Measurements from ENCODE around the gene RNF222. TPM values are rescaled to one million over a fixed set of nuclear protein-coding genes. Genes with fewer than 3 reads are reported as not detected.

The RNF222 gene
- total RNA-seq, 1 donor from 2014 or later = under 0.01 TPM

DNA sequence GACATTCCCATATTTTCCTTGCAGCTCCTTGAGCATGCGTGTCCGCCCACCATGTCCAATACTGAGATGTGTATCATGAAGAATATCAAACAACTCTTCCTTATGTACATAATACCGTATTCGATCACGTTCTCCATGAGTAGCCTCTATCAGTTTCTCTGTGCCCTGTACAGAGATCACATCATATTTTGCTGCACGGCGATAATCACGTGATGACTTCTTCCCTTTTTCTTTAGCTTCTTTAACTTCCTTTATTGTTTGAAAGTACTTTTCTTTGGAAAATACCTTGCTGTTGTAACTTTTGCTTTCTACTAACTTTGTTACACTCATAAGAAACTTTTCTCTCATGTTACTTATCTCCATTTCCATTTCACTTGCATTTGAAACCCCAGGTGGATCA, 27.7 kb downstream of the RNF222 start:
- Histone ChIP-seq H3K36me3 (ENCODE audit: control insufficient read depth, insufficient read depth, low read length) (no peaks in the 10 kb centered on the region), H3K27me3 (ENCODE audit: control insufficient read depth, insufficient read depth, low read length) (no peaks in the 10 kb centered on the region), H3K4me3 (ENCODE audit: low read depth, low read length) (no peak overlapping the region)
- TF ChIP-seq, protein P1, sequence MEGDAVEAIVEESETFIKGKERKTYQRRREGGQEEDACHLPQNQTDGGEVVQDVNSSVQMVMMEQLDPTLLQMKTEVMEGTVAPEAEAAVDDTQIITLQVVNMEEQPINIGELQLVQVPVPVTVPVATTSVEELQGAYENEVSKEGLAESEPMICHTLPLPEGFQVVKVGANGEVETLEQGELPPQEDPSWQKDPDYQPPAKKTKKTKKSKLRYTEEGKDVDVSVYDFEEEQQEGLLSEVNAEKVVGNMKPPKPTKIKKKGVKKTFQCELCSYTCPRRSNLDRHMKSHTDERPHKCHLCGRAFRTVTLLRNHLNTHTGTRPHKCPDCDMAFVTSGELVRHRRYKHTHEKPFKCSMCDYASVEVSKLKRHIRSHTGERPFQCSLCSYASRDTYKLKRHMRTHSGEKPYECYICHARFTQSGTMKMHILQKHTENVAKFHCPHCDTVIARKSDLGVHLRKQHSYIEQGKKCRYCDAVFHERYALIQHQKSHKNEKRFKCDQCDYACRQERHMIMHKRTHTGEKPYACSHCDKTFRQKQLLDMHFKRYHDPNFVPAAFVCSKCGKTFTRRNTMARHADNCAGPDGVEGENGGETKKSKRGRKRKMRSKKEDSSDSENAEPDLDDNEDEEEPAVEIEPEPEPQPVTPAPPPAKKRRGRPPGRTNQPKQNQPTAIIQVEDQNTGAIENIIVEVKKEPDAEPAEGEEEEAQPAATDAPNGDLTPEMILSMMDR (IDR thresholded peaks at IDR 0.05; ENCODE audit: insufficient read depth, low read length, severe bottlenecking) = no peak
- DNase-seq (ENCODE audit: low read depth) (no peak), FAIRE-seq (no peak)

DNA sequence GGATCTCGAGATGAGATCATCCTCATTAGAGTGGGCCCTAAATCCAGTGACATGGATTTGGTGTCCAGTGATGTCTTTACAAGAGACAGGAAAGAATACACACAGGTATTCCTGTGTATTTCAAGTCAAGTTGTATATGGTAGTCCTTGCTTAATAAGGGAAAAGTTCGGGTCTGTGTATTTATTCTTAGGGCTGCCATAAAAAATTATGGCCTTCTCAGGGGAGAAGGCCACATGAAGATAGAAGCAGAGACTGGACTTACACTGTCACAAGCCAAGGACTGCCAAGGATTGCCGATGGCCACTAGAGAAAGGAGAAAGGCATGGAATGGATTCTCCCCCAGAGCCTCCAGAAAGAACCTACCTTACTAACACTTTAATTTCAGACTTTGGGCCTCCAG, 29.4 kb downstream of the RNF222 start:
- DNase-seq (ENCODE audit: low read depth) (no peak), FAIRE-seq (no peak)
- no peaks in the 10 kb centered on the region for H3K27me3 ChIP-seq (ENCODE audit: control insufficient read depth, insufficient read depth, low read length)
- no peaks in the 10 kb centered on the region for H3K36me3 ChIP-seq (ENCODE audit: control insufficient read depth, insufficient read depth, low read length)
- TF ChIP-seq, protein P1 (IDR thresholded peaks at IDR 0.05; ENCODE audit: insufficient read depth, low read length, severe bottlenecking) = no peak
- H3K4me3 ChIP-seq (ENCODE audit: low read depth, low read length) = no peak overlapping the region

DNA sequence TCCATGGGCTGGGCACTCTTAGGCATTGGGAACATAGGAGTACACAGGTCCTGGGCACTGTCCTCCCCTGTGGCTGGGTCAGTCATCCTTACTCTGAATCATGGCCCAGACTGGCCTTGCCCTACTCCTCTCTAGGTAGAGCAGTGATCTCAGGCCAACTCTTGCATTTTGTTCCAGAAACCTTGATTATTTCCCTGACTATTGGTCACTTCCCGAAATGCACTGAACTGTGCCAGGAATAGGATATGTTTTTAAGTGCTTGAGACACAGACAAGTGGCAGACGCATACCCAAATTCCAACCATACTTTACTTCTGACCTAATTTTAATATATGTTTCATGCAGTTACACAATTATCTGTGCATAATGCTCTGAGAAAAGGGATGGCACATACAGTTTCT, 31.4 kb downstream of the RNF222 start:
- DNase-seq (ENCODE audit: low read depth) = peak; percentile 62
- H3K36me3 ChIP-seq (ENCODE audit: control insufficient read depth, insufficient read depth, low read length) = no peaks in the 10 kb centered on the region

DNA sequence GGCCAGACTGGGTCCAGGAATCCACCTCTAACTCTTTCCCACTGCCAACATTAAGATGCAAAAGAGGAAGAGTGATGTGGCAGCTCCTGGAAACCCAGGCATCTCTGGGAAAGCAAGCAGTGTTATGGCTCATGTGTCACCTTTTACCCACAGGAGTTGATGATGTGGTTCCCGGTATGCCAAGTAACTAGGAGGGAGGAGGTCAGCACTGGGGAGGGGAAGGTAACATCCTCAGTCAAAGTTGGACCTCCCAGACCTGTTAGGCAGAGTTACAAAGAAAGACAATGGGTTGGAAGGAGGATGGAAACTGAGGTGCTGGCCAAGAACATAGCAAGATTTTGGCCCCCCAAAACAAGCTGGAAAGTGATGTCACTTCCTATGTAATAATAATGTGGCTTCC, 32.5 kb downstream of the RNF222 start:
- Histone ChIP-seq H3K27me3 (ENCODE audit: control insufficient read depth, insufficient read depth, low read length) (no peaks in the 10 kb centered on the region), H3K36me3 (ENCODE audit: control insufficient read depth, insufficient read depth, low read length) (no peaks in the 10 kb centered on the region), H3K4me3 (ENCODE audit: low read depth, low read length) (no peak overlapping the region)
- peak; percentile 41 for DNase-seq (ENCODE audit: low read depth)
- TF ChIP-seq, protein P1 (IDR thresholded peaks at IDR 0.05; ENCODE audit: insufficient read depth, low read length, severe bottlenecking) = no peak
- peak; percentile 23 for FAIRE-seq

More for the DNA sequence above, 31.4 kb downstream of the RNF222 start:
- Histone ChIP-seq H3K4me3 (ENCODE audit: low read depth, low read length) (no peak overlapping the region), H3K27me3 (ENCODE audit: control insufficient read depth, insufficient read depth, low read length) (no peaks in the 10 kb centered on the region)
- TF ChIP-seq, protein P1 (IDR thresholded peaks at IDR 0.05; ENCODE audit: insufficient read depth, low read length, severe bottlenecking) = no peak
- no peak for FAIRE-seq

DNA sequence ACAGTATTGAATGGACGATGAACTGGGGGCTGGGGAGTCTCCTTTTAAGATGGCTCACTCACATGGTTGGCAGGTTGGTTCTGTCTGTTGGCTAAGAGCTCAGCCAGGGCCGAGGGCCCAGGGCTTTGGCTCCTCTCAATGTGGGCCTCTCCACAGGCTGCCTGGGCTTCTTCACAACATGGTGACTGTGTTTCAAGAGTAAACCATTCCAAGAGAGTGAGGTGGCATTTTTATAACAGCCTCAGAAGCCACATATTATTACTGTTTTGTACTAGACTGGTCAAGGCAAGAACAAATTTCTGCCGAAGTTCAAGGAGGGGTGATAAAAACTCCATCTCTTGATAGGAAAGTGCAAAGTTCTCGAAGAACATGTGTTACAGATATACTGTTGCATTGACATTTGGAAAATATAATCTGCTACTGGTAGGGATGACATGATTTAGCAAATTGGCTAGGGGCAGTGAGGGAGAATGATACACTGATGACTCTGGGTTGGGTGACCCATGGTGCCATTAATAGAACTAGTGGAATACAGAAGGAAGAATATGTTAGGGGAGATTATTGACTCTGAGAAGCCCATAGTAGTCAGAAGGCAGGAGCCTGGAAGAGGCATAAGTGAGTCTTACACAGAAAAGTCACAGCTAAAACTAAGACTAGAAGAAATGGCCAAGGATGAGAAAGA, 34.8 kb downstream of the RNF222 start:
- DNase-seq (ENCODE audit: low read depth) (no peak), FAIRE-seq (no peak)
- Histone ChIP-seq H3K4me3 (ENCODE audit: low read depth, low read length) (no peak overlapping the region), H3K27me3 (ENCODE audit: control insufficient read depth, insufficient read depth, low read length) (no peaks in the 10 kb centered on the region), H3K36me3 (ENCODE audit: control insufficient read depth, insufficient read depth, low read length) (no peaks in the 10 kb centered on the region)
- TF ChIP-seq, protein P1 (IDR thresholded peaks at IDR 0.05; ENCODE audit: insufficient read depth, low read length, severe bottlenecking) = no peak

DNA sequence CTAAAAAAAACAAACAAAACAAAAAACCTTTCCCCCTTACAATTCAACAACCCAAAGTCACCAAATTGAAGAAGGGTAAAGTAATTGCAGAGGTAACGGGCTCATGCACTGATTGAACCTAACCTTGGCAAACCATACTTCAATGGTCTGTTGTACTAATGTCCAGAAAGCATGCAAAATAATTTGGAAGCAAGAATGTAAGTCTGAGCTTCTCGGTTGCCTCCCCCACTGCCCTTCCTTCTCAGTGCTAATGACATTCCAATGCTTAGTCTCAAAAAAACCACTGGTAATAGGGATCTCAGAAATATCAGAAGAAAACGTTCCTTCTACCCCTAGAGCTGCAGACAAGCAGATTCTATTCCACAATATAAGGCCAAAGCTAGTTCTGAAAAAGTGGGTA, 36.9 kb downstream of the RNF222 start:
- no peak overlapping the region for H3K4me3 ChIP-seq (ENCODE audit: low read depth, low read length)
- FAIRE-seq = no peak
- no peaks in the 10 kb centered on the region for H3K36me3 ChIP-seq (ENCODE audit: control insufficient read depth, insufficient read depth, low read length)
- TF ChIP-seq, protein P1 (IDR thresholded peaks at IDR 0.05; ENCODE audit: insufficient read depth, low read length, severe bottlenecking) = no peak
- no peak for DNase-seq (ENCODE audit: low read depth)
- no peaks in the 10 kb centered on the region for H3K27me3 ChIP-seq (ENCODE audit: control insufficient read depth, insufficient read depth, low read length)
